H1 (cell line): ENCODE data around the gene EVI2A. TPM values are rescaled to one million over a fixed set of nuclear protein-coding genes. Genes with fewer than 3 reads are reported as not detected.

Source experiments
- CTCF ChIA-PET: fragments of 300-600 bp; sonication (Branson Sonifier 250); formaldehyde crosslinking; loops from one replicate; lab custom pipeline; 2021; ENCODE audit not compliant: partially characterized antibody; lab: Charles Lee
- POLR2A ChIA-PET: fragments of 300-600 bp; sonication (Branson Sonifier 250); formaldehyde crosslinking; loops from one replicate; lab custom pipeline; 2021; ENCODE audit warnings: inconsistent platforms; ENCODE audit not compliant: partially characterized antibody; lab: Charles Lee
- DNase-seq, 2 experiments: peaks; one replicate each; pipeline versions ENCODE4 v3.0.0 to v3.0.0-alpha.2; 2010 to 2022; ENCODE audit warnings: low spot score in 2 of 2, low read depth in 1 of 2, mixed read lengths in 1 of 2
- FAIRE-seq: peaks from 2 replicates; lab custom pipeline; 2011; peaks lifted over from hg19 to GRCh38; lab: Jason Lieb, UNC
- H2AFZ ChIP-seq: 2 replicates; pipeline ENCODE4 v1.8.1; 2012; ENCODE audit warnings: low read length, inconsistent platforms
- H2AK5ac ChIP-seq: 2 replicates; pipeline ENCODE4 v1.6.1; 2013; ENCODE audit warnings: low read depth, low read length
- H2BK120ac ChIP-seq: replicated peaks from 2 replicates; pipeline ENCODE3; 2013; ENCODE audit warnings: low read depth, low read length, inconsistent platforms
- H2BK12ac ChIP-seq: 2 replicates; pipeline ENCODE4 v1.6.1; 2013; ENCODE audit warnings: low read depth, low read length
- H2BK15ac ChIP-seq: 2 replicates; pipeline ENCODE4 v1.6.1; 2013; ENCODE audit warnings: low read length
- H2BK20ac ChIP-seq: 2 replicates; pipeline ENCODE4 v1.6.1; 2013; ENCODE audit warnings: low read length
- H2BK5ac ChIP-seq: 2 replicates; pipeline ENCODE4 v1.6.1; 2013; ENCODE audit warnings: low read depth, low read length
- H3K14ac ChIP-seq: 2 replicates; pipeline ENCODE4 v1.6.1; 2013; ENCODE audit warnings: inconsistent platforms; ENCODE audit not compliant: insufficient read length
- H3K18ac ChIP-seq: 2 replicates; pipeline ENCODE4 v1.6.1; 2013; ENCODE audit warnings: low read length; ENCODE audit errors: extremely low read depth
- H3K23ac ChIP-seq: 2 replicates; pipeline ENCODE4 v1.6.1; 2013; ENCODE audit warnings: inconsistent platforms; ENCODE audit not compliant: insufficient read length
- H3K23me2 ChIP-seq: 2 replicates; pipeline ENCODE4 v1.6.1; 2013; ENCODE audit warnings: low read depth, low read length
- H3K27ac ChIP-seq: 2 replicates; pipeline ENCODE4 v1.6.1; 2011; ENCODE audit warnings: low read depth, low read length, inconsistent platforms
- H3K27me3 ChIP-seq, 4 experiments: replicated peaks in 1 of 4; 1 replicate in 1 of 4; 2 replicates in 3 of 4; pipeline versions ENCODE4 v1.6.1 to v1.8.1; 2011 to 2013; ENCODE audit warnings: low read length in 3 of 4, mild to moderate bottlenecking in 3 of 4, inconsistent platforms in 2 of 4, mixed read lengths in 2 of 4, moderate library complexity in 1 of 4; ENCODE audit not compliant: control insufficient read depth in 3 of 4, insufficient read depth in 3 of 4; ENCODE audit errors: extremely low read depth in 1 of 4
- H3K36me3 ChIP-seq, 4 experiments: 2 replicates each; pipeline versions ENCODE4 v1.6.1 to v1.8.1; 2011 to 2013; ENCODE audit warnings: mild to moderate bottlenecking in 4 of 4, low read length in 3 of 4, moderate library complexity in 2 of 4, control low read depth in 1 of 4, inconsistent platforms in 1 of 4; ENCODE audit not compliant: insufficient read depth in 4 of 4, control insufficient read depth in 2 of 4
- H3K4ac ChIP-seq: replicated peaks from 2 replicates; pipeline ENCODE3; 2013; ENCODE audit warnings: low read length, low read depth, mixed read lengths, inconsistent platforms; ENCODE audit not compliant: insufficient read length
- H3K4me1 ChIP-seq, 4 experiments: replicated peaks in 1 of 4; 1 replicate in 1 of 4; 2 replicates in 3 of 4; pipeline versions ENCODE4 v1.6.1 to v1.8.1; 2011 to 2013; ENCODE audit warnings: low read length in 3 of 4, inconsistent platforms in 2 of 4, mixed read lengths in 1 of 4; ENCODE audit not compliant: insufficient read depth in 4 of 4, control insufficient read depth in 3 of 4
- H3K4me2 ChIP-seq, 2 experiments: 2 replicates each; pipeline versions ENCODE4 v1.6.1 to v1.8.1; 2011 to 2013; ENCODE audit warnings: low read depth in 2 of 2, low read length in 2 of 2, control low read depth in 1 of 2, inconsistent platforms in 1 of 2, mild to moderate bottlenecking in 1 of 2; ENCODE audit not compliant: insufficient read depth in 1 of 2
- H3K4me3 ChIP-seq, 4 experiments: fragments of 200-600, 300-600 bp in 1 of 4; sonication (generic), shearing (Covaris generic), sonication (Bioruptor Twin) in 1 of 4; 2 replicates each; pipeline versions ENCODE4 v1.5.1 to v1.8.1; 2011 to 2016; ENCODE audit warnings: low read length in 4 of 4, low read depth in 3 of 4, control low read depth in 2 of 4, inconsistent platforms in 2 of 4, mild to moderate bottlenecking in 2 of 4, mixed read lengths in 1 of 4, moderate library complexity in 1 of 4; ENCODE audit not compliant: insufficient read depth in 2 of 4; ENCODE audit errors: extremely low read depth in 1 of 4
- H3K56ac ChIP-seq: replicated peaks from 2 replicates; pipeline ENCODE3; 2013; ENCODE audit warnings: low read depth, mild to moderate bottlenecking, mixed read lengths, low read length, inconsistent platforms; ENCODE audit not compliant: insufficient read length
- H3K79me1 ChIP-seq: 2 replicates; pipeline ENCODE4 v1.6.1; 2013; ENCODE audit warnings: low read depth, low read length, control low read depth
- H3K79me2 ChIP-seq, 2 experiments: 2 replicates each; pipeline versions ENCODE4 v1.6.1 to v1.8.1; 2012 to 2013; ENCODE audit warnings: low read length in 2 of 2, mild to moderate bottlenecking in 2 of 2, inconsistent platforms in 1 of 2; ENCODE audit not compliant: insufficient read depth in 2 of 2, control insufficient read depth in 1 of 2
- H3K9ac ChIP-seq, 4 experiments: replicated peaks in 1 of 4; 1 replicate in 1 of 4; 2 replicates in 3 of 4; pipeline versions ENCODE4 v1.6.1 to v1.8.1; 2011 to 2013; ENCODE audit warnings: low read depth in 3 of 4, low read length in 3 of 4, control low read depth in 2 of 4, mild to moderate bottlenecking in 2 of 4, moderate library complexity in 2 of 4, inconsistent platforms in 1 of 4; ENCODE audit errors: extremely low read depth in 1 of 4
- H3K9me3 ChIP-seq, 2 experiments: 2 replicates each; pipeline versions ENCODE4 v1.6.1 to v1.8.1; 2012 to 2013; ENCODE audit warnings: mild to moderate bottlenecking in 2 of 2, moderate library complexity in 2 of 2, control low read depth in 1 of 2, inconsistent platforms in 1 of 2, low read depth in 1 of 2, low read length in 1 of 2, mixed read lengths in 1 of 2; ENCODE audit not compliant: insufficient read depth in 2 of 2
- H4K20me1 ChIP-seq, 2 experiments: replicated peaks in 1 of 2; 2 replicates each; pipeline versions ENCODE3 to v1.8.1; 2011 to 2013; ENCODE audit warnings: inconsistent platforms in 2 of 2, low read length in 2 of 2, mild to moderate bottlenecking in 1 of 2; ENCODE audit not compliant: insufficient read depth in 2 of 2, control insufficient read depth in 1 of 2
- H4K5ac ChIP-seq: 2 replicates; pipeline ENCODE4 v1.6.1; 2013; ENCODE audit warnings: low read length, low read depth, mixed read lengths, inconsistent platforms; ENCODE audit not compliant: insufficient read length
- H4K8ac ChIP-seq: 2 replicates; pipeline ENCODE4 v1.8.0; 2013; ENCODE audit warnings: mild to moderate bottlenecking, moderate library complexity, low read length, inconsistent platforms; ENCODE audit not compliant: insufficient read depth; ENCODE audit errors: extremely low read depth
- H4K91ac ChIP-seq: replicated peaks from 2 replicates; pipeline ENCODE3; 2013; ENCODE audit warnings: low read length, mixed read lengths, inconsistent platforms; ENCODE audit not compliant: insufficient read length
- CHD2 ChIP-seq: IDR thresholded peaks from 2 replicates; pipeline ENCODE4 v1.6.1; 2012; ENCODE audit warnings: low read length, improper control_type of control experiment
- EGR1 ChIP-seq: IDR thresholded peaks from 2 replicates; pipeline ENCODE4 v1.6.1; 2011; ENCODE audit warnings: low read depth, low read length, borderline replicate concordance
- HDAC6 ChIP-seq: IDR thresholded peaks from one replicate; pipeline ENCODE4 v1.7.1; 2012; ENCODE audit warnings: low read depth, mild to moderate bottlenecking, inconsistent platforms, low read length, moderate library complexity
- JUND ChIP-seq: IDR thresholded peaks from 2 replicates; pipeline ENCODE4 v1.6.1; 2011; ENCODE audit warnings: mild to moderate bottlenecking, improper control_type of control experiment, low read length
- KDM4A ChIP-seq: IDR thresholded peaks from one replicate; pipeline ENCODE4 v1.7.1; 2012; ENCODE audit warnings: low read depth, mild to moderate bottlenecking, moderate library complexity, low read length, inconsistent platforms; ENCODE audit not compliant: severe bottlenecking
- POLR2AphosphoS5 ChIP-seq: IDR thresholded peaks from 2 replicates; pipeline ENCODE4 v1.6.1; 2011; ENCODE audit warnings: low read depth, low read length
- SAP30 ChIP-seq: fragments of 300-600 bp; sonication (generic); IDR thresholded peaks from 2 replicates; pipeline ENCODE4 v1.7.1; 2012; ENCODE audit warnings: low read length, moderate library complexity, mild to moderate bottlenecking, inconsistent platforms; ENCODE audit not compliant: insufficient read depth, insufficient replicate concordance
- SIN3A ChIP-seq, 2 experiments: IDR thresholded peaks in 1 of 2; conservative IDR thresholded peaks in 1 of 2; 2 replicates each; pipeline ENCODE4 v1.6.1; 2011 to 2012; ENCODE audit warnings: low read length in 2 of 2, improper control_type of control experiment in 1 of 2, low read depth in 1 of 2, mild to moderate bottlenecking in 1 of 2
- WGBS, 2 experiments: shearing (Covaris generic) in 1 of 2; methylation state at CpG; one replicate each; pipeline versions ENCODE4 v1.1.6 to v1.1.7; 2013 to 2015; ENCODE audit warnings: low lambda C conversion rate in 2 of 2, mixed read lengths in 2 of 2, inconsistent platforms in 1 of 2, low coverage in 1 of 2, missing lambda C conversion rate in 1 of 2; ENCODE audit not compliant: insufficient replicate concordance in 2 of 2, insufficient coverage in 1 of 2, insufficient read length in 1 of 2; ENCODE audit errors: extremely low coverage in 1 of 2, missing lambda C conversion rate in 1 of 2; 5-methylcytosine and 5-hydroxymethylcytosine counted together
- polyA plus RNA-seq, 7 experiments: library from polyadenylated mRNA; depleted of rRNA in 3 of 7; stranded (reverse) in 5 of 7; unstranded in 2 of 7; fragments of >200 nt in 5 of 7; fragments of 200-250 nt in 2 of 7; gene quantifications; 1 replicate in 5 of 7; 2 replicates in 1 of 7; 4 replicates in 1 of 7; pipeline versions ENCODE4 v1.2.1 to v1.2.3, GENCODE V29; 2011 to 2013; ENCODE audit warnings: missing spikeins in 2 of 7, mixed read lengths in 2 of 7
- total RNA-seq: library from RNA; stranded (reverse); fragmentation: NEBNext Ultra II Directional; extraction: Animal tissue kit (Norgen Biotek cat#: 25700); gene quantifications from 2 replicates; pipeline ENCODE4 v1.2.1, GENCODE V29; 2021

Gene EVI2A
- total and polyA plus RNA-seq, 2 of the 8 experiments (the other 6 are each of a cell fraction or from before 2014, with no cell fraction given): not detected

GRCh38 chr17:31320791-31321190 lies 631 bp downstream of the EVI2A start:
- CTCF ChIA-PET: no interaction called here
- H3K14ac ChIP-seq: no peak overlapping the region
- DNase-seq (no peak), FAIRE-seq (no peak)
- H4K5ac ChIP-seq: no peak overlapping the region
- no peak overlapping the region for H3K9ac ChIP-seq
- no peak overlapping the region for H2BK5ac ChIP-seq
- 0 out of 7 replicates have a peak, but pooled peaks cover 0 to 4% (median 0%) of the 10 kb centered on the region in 4 experiments for H3K4me1 ChIP-seq
- H4K91ac ChIP-seq: no peak overlapping the region
- no peak overlapping the region for H2BK12ac ChIP-seq
- no peak overlapping the region for H2BK120ac ChIP-seq
- POLR2A ChIA-PET: no interaction called here
- H3K79me1 ChIP-seq: no peaks in the 10 kb centered on the region
- H3K27ac ChIP-seq: no peak overlapping the region
- no peak overlapping the region for H2AFZ ChIP-seq
- H3K4me3 ChIP-seq: no peak overlapping the region
- H2AK5ac ChIP-seq: no peak overlapping the region
- 0 out of 8 replicates have a peak, but pooled peaks cover 0 to 1% (median 0%) of the 10 kb centered on the region in 4 experiments for H3K36me3 ChIP-seq
- 90% methylated on average over 1 of the region's 1 CpG; no CpG with 5 or more reads in 1 of the 2 experiments for WGBS, 2 experiments
- no peak overlapping the region for H3K56ac ChIP-seq
- no peak overlapping the region for H3K4ac ChIP-seq
- H3K4me2 ChIP-seq: no peak overlapping the region
- H3K79me2 ChIP-seq: no peaks in the 10 kb centered on the region
- H3K27me3 ChIP-seq: no peaks in the 10 kb centered on the region
- H3K9me3 ChIP-seq: no peaks in the 10 kb centered on the region
- no peak overlapping the region for H3K18ac ChIP-seq
- H4K20me1 ChIP-seq: no peaks in the 10 kb centered on the region
- H3K23me2 ChIP-seq: no peaks in the 10 kb centered on the region
- no peak overlapping the region for H4K8ac ChIP-seq
- H2BK15ac ChIP-seq: no peak overlapping the region
- no peak overlapping the region for H2BK20ac ChIP-seq
- no peak overlapping the region for H3K23ac ChIP-seq
- no peak for TF ChIP-seq POLR2AphosphoS5
- TF ChIP-seq CHD2: no peak
- no peak for TF ChIP-seq HDAC6
- TF ChIP-seq KDM4A: no peak
- no peak for TF ChIP-seq JUND
- TF ChIP-seq SIN3A (conservative IDR thresholded peaks at IDR 0.05 in 1 of 2, IDR thresholded peaks at IDR 0.05 in 1 of 2; ENCODE audit: low read depth in 1 of 2, low read length in 2 of 2): no peak
- TF ChIP-seq EGR1: no peak
- no peak for TF ChIP-seq SAP30
